ENCODE measurements around the gene TWIST2. TPM values are rescaled to one million over a fixed set of nuclear protein-coding genes. Genes with fewer than 3 reads are reported as not detected.

Gene TWIST2
- polyA plus RNA-seq, 3 donors = 0.43 to 0.49 (median 0.43) TPM

DNA sequence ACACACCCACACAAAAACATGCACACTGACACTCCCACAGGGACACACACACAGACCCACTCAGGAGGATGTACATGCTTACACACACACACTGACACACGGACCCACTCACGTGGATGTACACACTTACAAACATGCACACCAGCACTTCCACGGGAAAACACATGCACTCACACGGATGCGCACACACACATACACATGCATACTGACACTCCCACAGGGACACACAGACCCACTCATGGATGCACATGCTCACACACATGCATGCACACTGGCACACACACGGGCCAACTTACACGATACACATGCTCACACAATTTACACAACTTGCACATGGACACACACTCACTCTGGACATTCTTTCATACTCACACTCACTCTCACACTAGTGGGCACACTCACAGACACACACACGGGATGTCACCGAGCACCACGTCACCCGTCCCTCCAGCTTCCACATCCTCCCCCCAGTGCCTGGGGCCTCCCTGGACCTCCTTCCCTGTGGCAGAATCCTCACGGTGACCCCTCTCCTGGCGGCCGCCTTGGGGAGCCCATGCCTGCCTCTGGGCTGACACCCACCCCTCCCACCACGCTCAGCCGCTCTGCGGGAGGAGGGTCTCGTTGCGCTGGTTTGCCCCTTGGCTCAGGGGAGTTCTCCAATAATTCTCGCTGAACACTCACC is 58.5 kb downstream of the TWIST2 start:
- peaks cover 1 to 3% (median 3%) of the 10 kb centered on the region in 3 donors for H3K27me3 Mint-ChIP-seq (ENCODE audit: low read depth in 3 of 3)
- Histone ChIP-seq H3K4me3 (replicated peaks in 1 of 3; ENCODE audit: low read depth in 2 of 3, low read length in 3 of 3) (no peak overlapping the region), H4K20me1 (ENCODE audit: insufficient read depth, low read length) (no peaks in the 10 kb centered on the region), H3K27ac (ENCODE audit: low read depth in 1 of 2, low read length in 2 of 2) (no peak overlapping the region), H3K9me3 (replicated peaks in 1 of 2; ENCODE audit: control insufficient read depth in 1 of 2, insufficient read depth in 1 of 2, low read length in 2 of 2) (peaks cover 0 to 6% of the 10 kb centered on the region in 2 donors), H3K4me2 (replicated peaks; ENCODE audit: extremely low read depth, low read length, poor library complexity, severe bottlenecking) (no peak overlapping the region), H3K4me1 (ENCODE audit: control insufficient read depth in 1 of 2, insufficient read depth in 2 of 2, low read length in 2 of 2) (no peaks in the 10 kb centered on the region), H3K27me3 (ENCODE audit: control insufficient read depth in 2 of 2, insufficient read depth in 2 of 2, low read length in 2 of 2) (no peaks in the 10 kb centered on the region), H3K9ac (ENCODE audit: insufficient read depth, low read length, poor library complexity, severe bottlenecking) (no peak overlapping the region), H3K79me2 (ENCODE audit: insufficient read depth, low read length) (no peaks in the 10 kb centered on the region), H3K36me3 (replicated peaks in 1 of 2; ENCODE audit: control insufficient read depth in 1 of 2, insufficient read depth in 2 of 2, low read length in 2 of 2) (no peaks in the 10 kb centered on the region), H2AFZ (ENCODE audit: insufficient read depth, low read depth, low read length, poor library complexity, severe bottlenecking) (no peak overlapping the region)
- H3K9me3 Mint-ChIP-seq = peaks cover 0 to 8% (median 3%) of the 10 kb centered on the region in 7 donors
- intact Hi-C loops (cut with micrococcal nuclease) = no loop called here
- no peaks in the 10 kb centered on the region for H3K36me3 Mint-ChIP-seq
- DNase-seq = no peak
- TF ChIP-seq, protein P1, sequence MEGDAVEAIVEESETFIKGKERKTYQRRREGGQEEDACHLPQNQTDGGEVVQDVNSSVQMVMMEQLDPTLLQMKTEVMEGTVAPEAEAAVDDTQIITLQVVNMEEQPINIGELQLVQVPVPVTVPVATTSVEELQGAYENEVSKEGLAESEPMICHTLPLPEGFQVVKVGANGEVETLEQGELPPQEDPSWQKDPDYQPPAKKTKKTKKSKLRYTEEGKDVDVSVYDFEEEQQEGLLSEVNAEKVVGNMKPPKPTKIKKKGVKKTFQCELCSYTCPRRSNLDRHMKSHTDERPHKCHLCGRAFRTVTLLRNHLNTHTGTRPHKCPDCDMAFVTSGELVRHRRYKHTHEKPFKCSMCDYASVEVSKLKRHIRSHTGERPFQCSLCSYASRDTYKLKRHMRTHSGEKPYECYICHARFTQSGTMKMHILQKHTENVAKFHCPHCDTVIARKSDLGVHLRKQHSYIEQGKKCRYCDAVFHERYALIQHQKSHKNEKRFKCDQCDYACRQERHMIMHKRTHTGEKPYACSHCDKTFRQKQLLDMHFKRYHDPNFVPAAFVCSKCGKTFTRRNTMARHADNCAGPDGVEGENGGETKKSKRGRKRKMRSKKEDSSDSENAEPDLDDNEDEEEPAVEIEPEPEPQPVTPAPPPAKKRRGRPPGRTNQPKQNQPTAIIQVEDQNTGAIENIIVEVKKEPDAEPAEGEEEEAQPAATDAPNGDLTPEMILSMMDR (IDR thresholded peaks at IDR 0.05) = no peak
- no peak overlapping the region for H3K4me3 Mint-ChIP-seq
- H3K4me1 Mint-ChIP-seq = no peaks in the 10 kb centered on the region
- peak overlapping the region in 1 of 7 donors; percentile 4 for H3K27ac Mint-ChIP-seq
- WGBS (ENCODE audit: insufficient coverage) = 93% methylated on average over 18 of the region's 20 CpGs

DNA sequence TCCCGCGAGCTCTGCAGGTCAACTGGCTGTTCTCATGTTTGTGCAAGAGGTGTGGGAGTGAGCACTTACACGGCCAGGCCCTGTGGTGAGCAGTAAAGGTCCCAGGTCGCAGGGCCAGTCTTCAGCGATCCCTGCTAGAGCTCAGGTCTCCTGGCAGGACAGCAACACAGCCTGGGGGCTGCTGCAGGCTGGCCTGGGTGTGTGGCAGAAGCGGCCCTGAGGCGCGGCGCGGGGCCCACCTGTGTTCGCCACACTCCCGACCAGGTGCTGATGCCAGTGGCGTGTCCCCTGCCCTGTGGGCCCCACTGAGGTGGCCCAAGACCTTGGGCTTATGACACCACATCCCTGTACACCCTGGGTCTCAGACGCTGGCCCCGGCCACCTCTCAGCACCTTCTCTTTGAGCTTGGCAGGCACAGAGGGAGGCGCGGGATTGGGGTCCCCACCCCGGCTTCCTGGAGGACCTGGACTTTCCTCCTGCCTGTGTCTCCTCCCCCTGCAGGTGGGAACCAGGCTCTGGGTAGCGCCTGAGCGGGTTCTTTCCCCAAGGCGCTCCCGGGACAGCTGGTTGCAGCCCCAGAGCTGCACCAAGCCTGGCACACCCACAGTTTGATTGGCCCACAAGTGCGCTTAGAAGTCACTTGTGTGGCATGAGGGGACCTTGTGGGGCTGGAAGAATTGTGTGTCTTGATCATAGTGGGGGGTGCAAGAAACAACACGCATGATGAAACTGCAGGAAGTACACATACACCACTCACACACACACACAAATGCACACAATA is 59.2 kb downstream of the TWIST2 start:
- H3K27me3 Mint-ChIP-seq (ENCODE audit: low read depth in 3 of 3) = peaks cover 1 to 3% (median 3%) of the 10 kb centered on the region in 3 donors
- Histone ChIP-seq H2AFZ (ENCODE audit: insufficient read depth, low read depth, low read length, poor library complexity, severe bottlenecking) (no peak overlapping the region), H3K79me2 (ENCODE audit: insufficient read depth, low read length) (no peaks in the 10 kb centered on the region), H3K27ac (ENCODE audit: low read depth in 1 of 2, low read length in 2 of 2) (no peak overlapping the region), H3K4me1 (ENCODE audit: control insufficient read depth in 1 of 2, insufficient read depth in 2 of 2, low read length in 2 of 2) (no peaks in the 10 kb centered on the region), H3K27me3 (ENCODE audit: control insufficient read depth in 2 of 2, insufficient read depth in 2 of 2, low read length in 2 of 2) (no peaks in the 10 kb centered on the region), H3K36me3 (replicated peaks in 1 of 2; ENCODE audit: control insufficient read depth in 1 of 2, insufficient read depth in 2 of 2, low read length in 2 of 2) (no peaks in the 10 kb centered on the region), H3K4me2 (replicated peaks; ENCODE audit: extremely low read depth, low read length, poor library complexity, severe bottlenecking) (no peak overlapping the region), H3K4me3 (replicated peaks in 1 of 3; ENCODE audit: low read depth in 2 of 3, low read length in 3 of 3) (no peak overlapping the region), H3K9ac (ENCODE audit: insufficient read depth, low read length, poor library complexity, severe bottlenecking) (no peak overlapping the region), H3K9me3 (replicated peaks in 1 of 2; ENCODE audit: control insufficient read depth in 1 of 2, insufficient read depth in 1 of 2, low read length in 2 of 2) (peaks cover 0 to 6% of the 10 kb centered on the region in 2 donors), H4K20me1 (ENCODE audit: insufficient read depth, low read length) (no peaks in the 10 kb centered on the region)
- H3K27ac Mint-ChIP-seq = no peak overlapping the region
- H3K36me3 Mint-ChIP-seq = no peaks in the 10 kb centered on the region
- no peak for DNase-seq
- intact Hi-C loops (cut with micrococcal nuclease) = no loop called here
- H3K4me3 Mint-ChIP-seq = no peak overlapping the region
- H3K4me1 Mint-ChIP-seq = no peaks in the 10 kb centered on the region
- whole genome bisulfite sequencing (ENCODE audit: insufficient coverage) = 86% methylated on average over 20 of the region's 24 CpGs
- peaks cover 2 to 11% (median 4%) of the 10 kb centered on the region in 7 donors for H3K9me3 Mint-ChIP-seq
- TF ChIP-seq, protein P1 (IDR thresholded peaks at IDR 0.05) = no peak

Measured in CD14-positive monocyte (primary cell).